ENCODE results near the gene AOC2.

AOC2 gene

DNA sequence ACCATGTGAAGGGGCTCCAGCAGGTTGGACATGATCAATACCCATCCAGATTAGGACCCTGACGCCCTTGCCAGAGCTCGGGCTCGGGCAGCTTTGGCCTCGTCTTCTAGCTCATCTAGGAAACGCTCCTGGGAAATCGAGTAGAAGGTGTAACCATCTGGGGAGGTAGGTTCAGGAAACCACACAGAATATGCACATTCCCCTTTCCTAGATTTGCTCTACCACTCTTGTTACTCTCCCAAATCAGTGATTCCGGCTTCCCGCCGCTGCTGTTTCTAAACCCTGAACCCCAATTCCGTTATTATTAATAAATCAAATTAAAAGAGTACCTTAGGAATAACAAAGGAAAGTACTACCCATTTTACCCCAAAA is 46.4 kb upstream of the AOC2 start:
- TF ChIP-seq, protein P1, sequence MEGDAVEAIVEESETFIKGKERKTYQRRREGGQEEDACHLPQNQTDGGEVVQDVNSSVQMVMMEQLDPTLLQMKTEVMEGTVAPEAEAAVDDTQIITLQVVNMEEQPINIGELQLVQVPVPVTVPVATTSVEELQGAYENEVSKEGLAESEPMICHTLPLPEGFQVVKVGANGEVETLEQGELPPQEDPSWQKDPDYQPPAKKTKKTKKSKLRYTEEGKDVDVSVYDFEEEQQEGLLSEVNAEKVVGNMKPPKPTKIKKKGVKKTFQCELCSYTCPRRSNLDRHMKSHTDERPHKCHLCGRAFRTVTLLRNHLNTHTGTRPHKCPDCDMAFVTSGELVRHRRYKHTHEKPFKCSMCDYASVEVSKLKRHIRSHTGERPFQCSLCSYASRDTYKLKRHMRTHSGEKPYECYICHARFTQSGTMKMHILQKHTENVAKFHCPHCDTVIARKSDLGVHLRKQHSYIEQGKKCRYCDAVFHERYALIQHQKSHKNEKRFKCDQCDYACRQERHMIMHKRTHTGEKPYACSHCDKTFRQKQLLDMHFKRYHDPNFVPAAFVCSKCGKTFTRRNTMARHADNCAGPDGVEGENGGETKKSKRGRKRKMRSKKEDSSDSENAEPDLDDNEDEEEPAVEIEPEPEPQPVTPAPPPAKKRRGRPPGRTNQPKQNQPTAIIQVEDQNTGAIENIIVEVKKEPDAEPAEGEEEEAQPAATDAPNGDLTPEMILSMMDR (IDR thresholded peaks at IDR 0.05; ENCODE audit: low read depth, low read length), result no peak
- peaks cover 6% of the 10 kb centered on the region for H3K9me3 ChIP-seq
- no peaks in the 10 kb centered on the region for H3K4me1 ChIP-seq
- H3K27me3 ChIP-seq, result peaks cover 15% of the 10 kb centered on the region
- H3K4me3 ChIP-seq (ENCODE audit: low read depth, low read length), result peak overlapping the region; percentile 95
- H3K36me3 ChIP-seq, result no peaks in the 10 kb centered on the region
- DNase-seq, result no peak

DNA sequence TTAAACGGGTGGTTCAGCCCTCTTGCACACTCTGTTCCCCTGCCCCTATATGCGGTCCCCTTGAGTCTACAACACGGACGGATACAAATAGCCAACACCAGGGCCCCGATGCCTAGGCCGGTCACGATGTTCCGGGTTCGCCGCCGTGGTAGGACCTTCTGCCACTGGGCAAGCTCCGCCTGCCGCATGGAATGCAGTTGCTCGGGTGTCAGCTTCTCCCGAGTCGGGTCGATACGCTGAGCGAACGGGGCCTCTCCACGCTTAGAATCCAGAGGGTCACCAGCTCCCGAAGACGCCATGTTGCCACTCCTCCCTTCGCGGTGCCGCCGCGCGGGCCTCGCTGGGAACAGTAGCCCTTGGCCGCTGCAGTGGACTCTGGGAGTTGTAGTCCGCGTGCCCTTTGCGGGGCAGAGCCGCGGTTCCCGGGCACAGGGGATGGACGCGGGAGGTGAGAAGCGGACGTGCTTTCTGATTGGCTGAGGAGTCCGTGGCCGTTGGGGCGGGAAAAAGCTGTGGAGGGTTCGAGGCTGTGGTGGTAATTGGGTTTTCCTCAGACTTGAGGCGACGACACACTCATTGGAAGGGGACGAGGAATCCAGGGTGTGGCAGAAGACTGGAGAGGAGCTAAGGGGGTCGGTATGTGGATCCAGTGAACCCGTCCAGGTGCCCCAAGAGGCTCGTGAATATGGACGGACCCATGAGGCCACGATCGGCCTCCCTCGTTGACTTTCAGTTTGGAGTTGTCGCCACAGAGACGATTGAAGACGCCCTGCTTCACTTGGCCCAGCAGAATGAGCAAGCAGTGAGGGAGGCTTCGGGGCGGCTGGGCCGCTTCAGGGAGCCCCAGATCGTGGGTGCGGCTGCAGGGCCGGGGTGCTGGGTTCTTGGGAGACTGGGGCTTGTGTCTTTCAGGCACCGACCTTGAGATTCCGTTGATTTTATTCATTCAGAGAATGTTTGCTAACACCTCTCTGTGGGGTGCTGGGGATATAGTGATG is 45.7 kb upstream of the AOC2 start, which contains the start of the genes CNTD1 and COA3:
TSS of gene CNTD1 (plus strand) at position 479 of the 998 bp plus-strand sequence. CDS start at position 686, 207 bp downstream.
TSS of gene COA3 (minus strand) at position 322 of the 998 bp plus-strand sequence. CDS start at position 299, 23 bp downstream.
- peak; percentile 93 for DNase-seq
- no peaks in the 10 kb centered on the region for H3K36me3 ChIP-seq
- H3K9me3 ChIP-seq, result peaks cover 6% of the 10 kb centered on the region
- peaks cover 18% of the 10 kb centered on the region for H3K27me3 ChIP-seq
- H3K4me1 ChIP-seq, result no peaks in the 10 kb centered on the region
- TF ChIP-seq, protein P1 (IDR thresholded peaks at IDR 0.05; ENCODE audit: low read depth, low read length), result no peak
- H3K4me3 ChIP-seq (ENCODE audit: low read depth, low read length), result peak within 1 kb of the TSS; percentile 95

DNA sequence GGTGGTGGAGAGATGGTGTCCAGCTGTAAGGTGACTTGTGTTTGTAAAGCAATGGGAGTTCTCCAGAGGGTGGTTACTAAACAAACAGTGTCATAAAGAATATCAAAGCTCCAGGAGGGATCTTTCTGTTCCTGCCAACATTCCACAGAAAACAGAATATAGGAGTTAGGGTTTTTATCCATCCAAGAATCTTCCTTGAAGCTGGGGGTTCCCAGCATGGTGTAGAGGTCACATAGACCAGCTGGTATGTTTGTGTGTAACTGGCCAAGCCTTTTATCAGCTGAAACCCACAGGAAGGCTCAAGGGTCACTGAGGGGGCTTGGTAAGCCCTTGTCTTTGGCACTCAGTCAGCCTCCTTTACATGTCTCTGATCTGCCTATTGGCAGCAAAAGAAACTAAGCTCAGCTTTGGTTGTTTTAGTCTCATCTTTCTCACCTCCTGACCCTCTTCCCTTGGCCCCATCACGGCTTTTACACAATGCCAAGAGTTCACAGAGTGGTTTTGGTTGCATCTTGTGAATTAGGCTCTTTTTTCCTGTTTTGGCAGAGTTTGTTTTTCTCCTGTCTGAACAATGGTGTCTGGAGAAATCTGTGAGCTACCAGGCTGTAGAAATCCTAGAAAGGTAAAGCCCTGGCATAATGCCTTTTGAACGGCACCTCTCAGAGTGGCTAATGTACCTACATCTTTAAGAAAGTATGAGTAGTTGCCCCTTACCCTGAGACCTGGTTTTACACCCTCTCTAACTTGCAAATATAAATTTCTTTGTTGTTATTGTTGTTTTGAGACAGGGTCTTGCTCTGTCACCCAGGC is 41.1 kb upstream of the AOC2 start:
- TF ChIP-seq, protein P1 (IDR thresholded peaks at IDR 0.05; ENCODE audit: low read depth, low read length), result no peak
- no peak for DNase-seq
- peaks cover 25% of the 10 kb centered on the region for H3K27me3 ChIP-seq
- no peaks in the 10 kb centered on the region for H3K36me3 ChIP-seq
- H3K9me3 ChIP-seq, result peaks cover 6% of the 10 kb centered on the region
- H3K4me1 ChIP-seq, result no peaks in the 10 kb centered on the region
- no peak overlapping the region for H3K4me3 ChIP-seq (ENCODE audit: low read depth, low read length)

DNA sequence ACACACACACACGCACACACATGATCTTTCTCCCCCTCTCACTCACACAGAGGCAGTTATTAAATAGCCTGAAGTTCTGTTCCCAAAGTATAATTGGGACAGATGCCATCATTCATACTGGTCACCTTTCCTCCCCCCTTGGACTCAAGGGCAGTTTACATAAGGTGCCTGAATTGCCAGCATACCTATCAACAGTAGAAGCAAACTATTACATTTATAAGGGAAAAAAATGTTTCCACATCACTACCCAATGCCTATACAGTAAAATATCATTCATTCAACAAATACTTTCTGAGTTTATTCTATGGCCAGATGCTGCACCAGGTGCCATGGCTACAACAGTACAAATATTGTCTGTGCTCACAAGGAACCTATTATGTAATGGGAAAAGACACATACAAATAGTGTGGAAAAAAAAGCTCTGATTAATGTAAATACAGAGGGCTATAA is 39.4 kb upstream of the AOC2 start:
- no peaks in the 10 kb centered on the region for H3K36me3 ChIP-seq
- H3K4me3 ChIP-seq (ENCODE audit: low read depth, low read length), result no peak overlapping the region
- no peaks in the 10 kb centered on the region for H3K4me1 ChIP-seq
- peaks cover 25% of the 10 kb centered on the region for H3K27me3 ChIP-seq
- TF ChIP-seq, protein P1 (IDR thresholded peaks at IDR 0.05; ENCODE audit: low read depth, low read length), result no peak
- no peak for DNase-seq
- no peaks in the 10 kb centered on the region; the same call in 1 of the 2 replicates for H3K9me3 ChIP-seq

DNA sequence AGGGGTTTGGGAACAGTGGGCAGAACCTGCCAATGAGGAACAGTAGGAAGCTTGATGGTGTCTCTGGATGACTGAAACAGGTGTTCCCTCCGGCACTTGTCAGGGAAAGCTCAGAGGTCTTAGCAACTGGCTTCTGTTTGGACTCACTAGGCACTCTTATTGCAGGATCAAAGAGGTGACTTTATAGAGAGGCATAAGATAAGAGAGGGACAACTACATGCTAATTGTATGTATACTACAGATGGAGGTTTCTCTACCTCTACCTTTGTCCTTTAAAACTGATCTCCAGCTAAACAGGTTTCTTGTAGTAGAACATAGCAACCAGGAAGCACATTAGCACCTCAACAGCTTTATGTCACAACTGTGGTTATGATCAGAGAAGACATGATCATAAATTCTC is 38.1 kb upstream of the AOC2 start:
- H3K4me3 ChIP-seq (ENCODE audit: low read depth, low read length), result no peak overlapping the region
- peaks cover 21% of the 10 kb centered on the region for H3K27me3 ChIP-seq
- H3K4me1 ChIP-seq, result no peaks in the 10 kb centered on the region
- TF ChIP-seq, protein P1 (IDR thresholded peaks at IDR 0.05; ENCODE audit: low read depth, low read length), result no peak
- DNase-seq, result no peak
- peaks cover 3% of the 10 kb centered on the region; the same call in 1 of the 2 replicates for H3K36me3 ChIP-seq
- no peaks in the 10 kb centered on the region; the same call in 1 of the 2 replicates for H3K9me3 ChIP-seq
